ENCODE measurements around the gene GMDS. TPM values are rescaled to one million over a fixed set of nuclear protein-coding genes. Genes with fewer than 3 reads are reported as not detected.
A peak's percentile ranks its signal among the peaks of the same experiment; 100 is the strongest.

The GMDS gene
- total and polyA plus RNA-seq, 2 experiments from 2014 or later, result 30.1 to 36.5 TPM

- peaks cover 24% of the 10 kb centered on the region for H3K4me1 Mint-ChIP-seq
Observed at GRCh38 chr6:1617466-1618310, 627.7 kb downstream of the GMDS start.

More at GRCh38 chr6:1617466-1618310, 627.7 kb downstream of the GMDS start:
- no peak overlapping the region for H3K27ac ChIP-seq (ENCODE audit: low read depth)
- H3K79me2 ChIP-seq (replicated peaks; ENCODE audit: insufficient read depth), result no peaks in the 10 kb centered on the region
- peak; percentile 66 for DNase-seq (ENCODE audit: low spot score)
- H3K4me2 ChIP-seq, result peak overlapping the region; percentile 85
- Mint-ChIP-seq H3K27me3 (ENCODE audit: insufficient read depth, low read depth, poor library complexity) (peaks cover 95% of the 10 kb centered on the region), H3K4me3 (no peak overlapping the region; the same call in 2 of the 3 replicates), H3K36me3 (ENCODE audit: low read depth) (no peaks in the 10 kb centered on the region; the same call in 2 of the 3 replicates), H3K9me3 (peaks cover 5% of the 10 kb centered on the region; the same call in 2 of the 3 replicates), H3K27ac (no peak overlapping the region)
- no peak overlapping the region for H2AFZ ChIP-seq
- H3K4me3 ChIP-seq, result peak overlapping the region; percentile 58
- peaks cover 100% of the 10 kb centered on the region for H3K27me3 ChIP-seq (ENCODE audit: insufficient read depth)
- H3K4me1 ChIP-seq (ENCODE audit: insufficient read depth), result peaks cover 48% of the 10 kb centered on the region
- ATAC-seq, result no peak
- no peaks in the 10 kb centered on the region for H3K9me2 ChIP-seq (ENCODE audit: insufficient read depth)
- TF ChIP-seq EZH2 (IDR thresholded peaks at IDR 0.05; ENCODE audit: low read depth, unreplicated experiment) (peak; percentile 78), ZNF462 (CRISPR knock-in tag; IDR thresholded peaks at IDR 0.05) (no peak)
- no peaks in the 10 kb centered on the region for H3K36me3 ChIP-seq (ENCODE audit: insufficient read depth)
- H4K20me1 ChIP-seq (replicated peaks; ENCODE audit: insufficient read depth), result peaks cover 36% of the 10 kb centered on the region
- peaks cover 21% of the 10 kb centered on the region; the same call in 1 of the 2 replicates for H3F3A ChIP-seq (replicated peaks; ENCODE audit: low read depth)
